Activated CD8-positive, alpha-beta memory T cell treated with anti-CD3 and anti-CD28 coated beads for 48 hours (primary cell): Measurements from ENCODE around the gene INAVA.
"Not testable (repeated sequence)": the region's sequence is repeated elsewhere in the genome, so short reads cannot be mapped to it uniquely, and the experiment has no call there.

Experiments used
- DNase-seq, 3 experiments: peaks; one replicate each; pipeline ENCODE4 v3.0.0-alpha.2; 2020; ENCODE audit warnings: low read depth in 2 of 3, low spot score in 2 of 3

Gene INAVA

DNA sequence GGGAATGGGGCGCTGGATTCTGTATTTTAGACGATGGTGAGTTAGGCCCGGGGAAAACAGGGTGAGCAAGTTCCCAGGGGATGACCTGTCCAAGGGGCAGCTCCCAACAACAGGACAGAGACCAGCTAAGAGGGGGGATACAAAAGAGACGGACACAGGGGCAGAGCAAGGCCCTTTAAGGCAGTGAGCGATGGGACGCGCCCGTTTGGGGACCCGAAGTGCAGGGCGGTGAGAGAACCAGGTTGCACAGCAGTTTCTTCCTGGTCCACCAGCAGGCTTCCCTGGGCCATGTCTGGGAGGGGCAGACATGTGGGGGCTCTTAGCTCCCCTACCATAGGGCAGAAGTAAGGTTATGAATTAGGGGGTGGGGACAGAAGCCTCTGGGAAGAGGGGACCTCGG lies 22.0 kb downstream of the INAVA start:
- DNase-seq: no peak

DNA sequence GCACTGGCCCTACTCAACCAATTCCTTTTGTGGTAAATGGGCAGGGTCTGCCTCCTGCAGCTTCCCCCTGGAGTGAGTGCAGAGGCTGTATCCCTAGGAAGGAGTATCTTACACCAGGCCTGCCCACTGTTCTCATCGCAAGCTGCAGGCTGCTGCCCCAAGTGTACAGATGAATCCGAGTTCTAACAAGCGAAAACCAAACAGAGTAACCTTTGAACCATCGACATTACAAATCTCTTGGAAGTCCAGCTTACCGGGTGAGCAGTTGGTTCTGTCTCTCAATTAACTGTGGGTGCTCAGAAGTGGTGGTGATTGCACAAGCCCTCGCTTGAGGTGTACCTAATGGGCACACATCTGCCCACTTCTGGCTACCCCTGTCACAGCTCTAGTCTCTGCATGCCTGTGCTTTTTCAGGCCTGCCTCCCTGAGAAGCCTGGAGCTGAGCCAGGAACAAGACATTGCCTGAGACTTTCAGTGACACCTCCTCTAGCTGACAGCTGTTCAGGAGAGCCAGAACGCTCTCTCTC lies 22.7 kb downstream of the INAVA start:
- DNase-seq: no peak

DNA sequence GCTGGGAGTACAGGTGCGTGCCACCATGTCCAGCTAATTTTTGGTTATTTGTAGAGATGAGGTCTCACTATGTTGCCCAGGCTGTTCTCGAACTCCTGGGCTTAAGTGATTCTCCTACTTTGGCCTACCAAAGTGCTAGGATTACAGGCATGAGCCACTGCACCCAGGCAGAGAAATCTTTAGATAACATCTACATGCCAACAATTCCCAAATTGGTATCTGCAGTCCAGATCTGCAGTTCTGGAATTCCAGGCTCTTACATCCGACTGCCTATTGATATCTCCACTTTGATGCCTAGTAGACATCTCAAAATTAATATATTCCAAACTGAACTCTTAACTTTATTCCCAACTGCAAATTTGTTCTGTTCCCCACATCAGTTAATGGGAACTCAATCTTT lies 23.3 kb downstream of the INAVA start:
- DNase-seq: no peak

DNA sequence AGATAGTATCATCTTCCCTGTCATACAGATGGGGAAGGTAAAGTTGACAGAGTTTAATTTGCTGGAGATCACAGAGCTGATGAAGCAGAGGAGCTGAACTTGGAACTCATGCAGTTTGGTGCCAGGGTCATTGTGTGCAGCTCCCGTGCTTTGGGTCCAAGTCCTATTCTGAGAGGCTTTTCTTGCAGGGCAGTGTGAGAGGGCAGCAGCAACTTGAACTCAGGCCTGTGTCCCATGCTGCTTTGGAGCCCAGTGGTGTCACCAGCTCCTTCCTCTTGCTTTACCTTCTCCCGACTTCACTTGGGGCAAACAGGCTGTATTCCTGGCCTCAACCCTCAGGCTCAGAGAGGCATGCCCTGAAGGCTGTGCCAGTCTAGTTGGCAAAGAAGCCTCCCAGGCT lies 24.7 kb downstream of the INAVA start:
- no peak for DNase-seq

DNA sequence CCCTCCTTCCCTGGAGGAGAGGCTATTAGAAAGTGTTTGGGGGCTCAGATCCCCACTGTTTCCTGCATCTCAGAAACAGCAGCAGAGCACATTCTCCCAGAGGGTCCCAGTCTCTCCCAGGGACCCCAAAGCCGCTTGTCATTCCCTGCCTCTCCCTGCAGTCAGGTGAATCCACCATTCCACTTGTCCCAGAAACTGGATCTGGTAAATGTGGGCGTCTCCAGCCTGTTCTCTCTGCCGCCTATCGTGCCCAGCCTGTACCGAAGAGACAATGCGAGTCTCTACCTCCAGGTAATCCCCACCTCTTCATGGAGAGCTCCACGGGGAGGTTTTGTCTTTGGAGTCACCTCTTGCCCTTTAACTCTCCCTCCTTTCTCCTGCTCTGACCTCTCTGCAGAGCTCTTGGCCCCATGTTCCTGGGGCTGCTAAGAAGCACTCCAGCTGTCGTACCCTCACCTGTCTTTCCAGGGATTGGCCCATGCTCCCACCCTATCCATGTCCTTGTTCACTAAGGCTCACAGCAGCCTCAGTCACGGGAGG lies 26.9 kb downstream of the INAVA start:
- no peak for DNase-seq

DNA sequence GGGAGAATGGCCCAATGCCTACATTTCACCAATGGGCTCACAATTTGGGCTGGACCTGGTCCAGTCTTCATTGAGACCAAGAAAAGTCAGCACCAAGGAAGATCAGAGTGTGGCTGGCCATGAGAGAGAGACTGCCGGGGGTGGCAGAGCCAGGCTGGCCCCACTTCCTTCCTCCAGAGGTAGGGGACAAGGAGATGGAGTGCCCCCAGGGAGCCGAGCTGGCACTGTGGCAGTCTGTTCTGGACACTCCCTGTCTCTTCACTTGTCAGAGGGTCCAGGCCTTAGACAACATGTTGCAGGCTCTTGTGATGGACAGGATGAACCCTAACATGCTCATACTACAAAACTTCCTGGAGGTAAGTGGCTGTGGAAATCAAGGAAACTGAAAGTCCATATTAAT lies 27.7 kb downstream of the INAVA start:
- DNase-seq: no peak

DNA sequence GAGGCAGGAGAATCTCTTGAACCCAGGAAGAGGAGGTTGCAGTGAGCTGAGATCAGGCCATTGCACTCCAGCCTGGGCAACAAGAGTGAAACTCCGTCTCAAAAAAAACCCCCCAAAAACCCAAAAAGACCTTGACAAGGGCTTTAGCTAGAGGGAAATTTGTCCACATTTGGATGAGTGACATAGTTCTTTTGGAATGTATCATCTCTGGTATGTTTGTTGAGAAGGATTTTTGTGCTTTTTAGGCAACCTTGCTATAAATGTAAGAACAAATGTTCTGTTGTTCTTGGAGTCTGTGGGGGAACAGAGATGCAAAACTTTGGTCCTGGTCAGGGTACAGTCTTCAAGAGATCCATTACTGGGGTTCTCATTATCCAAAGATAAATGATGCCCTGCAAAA lies 28.9 kb downstream of the INAVA start:
- no peak for DNase-seq

DNA sequence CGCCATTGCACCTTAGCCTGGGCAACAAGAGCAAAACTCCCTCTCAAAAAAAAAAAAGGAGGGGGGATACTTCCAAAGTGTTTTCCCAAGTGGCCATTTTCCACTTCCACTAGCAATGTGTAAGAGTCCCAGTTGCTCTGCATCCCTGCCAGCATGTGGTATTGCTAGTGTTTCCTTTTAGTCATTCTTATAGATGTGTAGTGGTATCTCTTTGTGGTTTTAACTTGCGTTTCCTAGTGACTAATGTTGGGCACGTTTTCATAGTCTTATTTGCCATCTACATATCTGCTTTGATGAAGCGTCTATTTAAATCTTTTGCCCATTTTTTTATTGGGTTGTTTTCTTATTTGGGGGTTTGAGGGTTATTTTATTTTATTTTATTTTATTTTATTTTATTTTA lies 31.1 kb downstream of the INAVA start:
- no peak for DNase-seq

DNA sequence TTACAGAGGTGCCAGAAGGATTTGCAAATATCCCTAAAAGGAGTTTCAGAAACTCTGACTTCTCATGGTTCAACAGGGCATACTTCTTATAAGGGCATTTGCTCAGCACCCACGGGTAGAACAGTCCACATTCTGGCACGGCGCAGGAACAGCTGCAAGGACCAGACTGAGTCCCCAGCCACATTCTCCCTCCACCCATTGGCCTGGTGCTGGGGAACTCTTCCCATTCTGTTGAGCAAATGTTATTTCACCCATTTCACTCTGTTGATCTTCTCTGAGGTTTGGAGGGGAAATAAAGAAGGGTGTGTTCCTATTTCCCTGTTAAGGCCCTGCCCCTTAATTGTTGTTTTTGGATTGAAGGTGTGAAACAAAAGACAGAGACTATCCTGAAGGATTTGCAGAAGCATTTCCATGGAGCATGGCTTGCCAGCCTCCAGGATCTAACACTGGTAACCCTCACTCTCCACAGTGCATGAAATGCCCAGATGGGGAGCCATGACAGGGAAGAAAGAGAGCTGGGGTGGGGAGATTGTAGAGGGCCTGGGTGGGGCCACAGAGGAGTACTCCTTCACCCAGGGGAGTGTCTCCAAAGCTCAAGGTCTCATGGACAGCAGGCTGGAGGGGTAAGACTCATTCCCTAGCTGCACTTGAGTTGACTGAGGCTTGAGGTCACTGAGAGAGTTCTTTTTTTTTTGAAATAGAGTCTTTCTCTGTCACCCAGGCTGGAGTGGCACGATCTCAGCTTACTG lies 35.0 kb downstream of the INAVA start:
- no peak for DNase-seq

DNA sequence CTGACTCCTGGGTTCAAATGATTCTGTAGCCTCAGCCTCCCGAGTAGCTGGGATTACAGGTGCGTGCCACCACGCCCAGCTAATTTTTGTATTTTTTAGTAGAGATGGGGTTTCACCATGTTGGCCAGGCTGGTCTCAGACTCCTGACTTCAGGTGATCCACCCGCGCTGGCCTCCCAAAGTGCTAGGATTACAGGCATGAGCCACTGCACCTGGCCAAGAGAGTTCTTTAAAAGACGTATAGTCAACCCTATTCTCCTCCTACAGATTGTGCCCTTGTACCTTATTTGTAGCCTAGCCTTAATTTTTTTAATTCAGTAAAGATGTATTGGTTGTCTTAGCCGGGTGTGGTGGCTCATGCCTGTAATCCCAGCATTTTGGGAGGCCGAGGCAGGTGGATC lies 35.6 kb downstream of the INAVA start:
- DNase-seq: not testable (repeated sequence)

DNA sequence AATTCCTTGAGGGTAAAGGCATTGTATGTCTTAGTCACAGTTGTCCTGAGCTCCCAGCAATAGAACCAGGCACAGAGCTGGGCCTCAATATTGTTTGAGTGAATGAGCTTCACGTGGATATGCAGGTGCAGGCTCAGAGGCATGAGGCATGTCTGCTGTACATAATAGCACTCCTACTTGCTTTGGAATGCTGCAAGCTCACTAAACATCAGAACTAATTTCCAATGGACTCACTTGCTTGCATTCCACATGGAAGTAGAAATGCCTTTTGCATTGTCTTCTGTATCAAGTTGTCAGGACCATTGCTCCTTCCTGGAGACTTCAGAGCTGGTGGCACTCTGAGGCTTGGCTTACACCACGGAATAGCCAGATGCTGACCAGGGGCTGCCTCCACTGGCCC lies 37.1 kb downstream of the INAVA start:
- no peak for DNase-seq

DNA sequence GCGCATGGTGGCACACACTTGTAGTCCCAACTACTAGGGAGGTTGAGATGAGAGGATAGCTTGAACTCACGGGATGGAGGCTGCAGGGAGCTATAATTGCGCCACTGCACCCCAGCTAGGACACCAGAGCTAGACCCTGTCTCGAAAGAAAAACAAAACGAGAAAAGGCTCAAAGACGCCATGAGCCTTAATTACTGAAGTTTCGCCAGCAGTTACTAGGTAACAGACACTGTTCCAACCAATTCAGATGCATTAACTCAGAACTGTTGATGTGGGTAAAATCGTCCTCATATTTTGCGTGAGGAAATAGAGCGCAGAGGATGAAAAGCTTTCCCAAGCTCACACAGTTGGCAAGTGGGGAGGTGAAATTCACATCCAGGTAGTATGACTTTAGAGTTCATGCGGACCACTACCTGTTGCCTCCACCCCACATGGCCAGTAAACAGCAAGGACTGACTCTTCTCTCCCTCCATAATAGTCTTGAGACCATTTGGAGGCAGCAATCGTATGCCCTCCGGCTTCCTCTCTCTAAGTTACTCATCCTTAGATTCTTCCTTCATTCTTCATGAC lies 40.1 kb downstream of the INAVA start:
- DNase-seq: no peak

DNA sequence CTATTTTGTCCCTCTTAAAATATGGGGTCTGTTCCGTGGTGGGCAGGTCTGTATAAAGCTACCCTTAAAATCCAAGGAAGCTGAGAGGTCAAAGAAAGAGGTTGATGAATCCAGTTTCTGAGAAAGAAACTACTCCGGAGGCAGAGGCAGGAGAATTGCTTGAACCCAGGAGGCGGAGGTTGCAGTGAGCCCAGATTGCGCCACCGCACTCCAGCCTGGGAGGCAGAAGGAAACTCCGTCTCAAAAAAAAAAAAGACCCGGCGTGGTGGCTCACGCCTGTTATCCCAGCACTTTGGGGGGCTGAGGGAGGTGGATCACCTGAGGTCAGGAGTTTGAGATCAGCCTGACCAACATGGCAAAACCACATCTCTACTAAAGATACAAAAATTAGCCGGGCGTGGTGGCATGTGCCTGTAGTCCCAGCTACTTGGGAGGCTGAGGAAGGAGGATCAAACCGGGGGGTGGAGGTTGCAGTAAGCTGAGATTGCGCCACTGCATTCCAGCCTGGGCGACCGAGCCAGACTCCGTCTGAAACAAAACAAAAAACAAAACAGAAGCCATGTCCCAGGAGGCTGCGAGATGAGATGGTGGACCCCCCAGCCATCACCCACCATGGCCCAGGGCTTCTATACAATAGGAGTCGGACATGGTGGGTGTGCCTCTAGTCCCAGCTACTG lies 40.7 kb downstream of the INAVA start:
- DNase-seq: not testable (repeated sequence)

DNA sequence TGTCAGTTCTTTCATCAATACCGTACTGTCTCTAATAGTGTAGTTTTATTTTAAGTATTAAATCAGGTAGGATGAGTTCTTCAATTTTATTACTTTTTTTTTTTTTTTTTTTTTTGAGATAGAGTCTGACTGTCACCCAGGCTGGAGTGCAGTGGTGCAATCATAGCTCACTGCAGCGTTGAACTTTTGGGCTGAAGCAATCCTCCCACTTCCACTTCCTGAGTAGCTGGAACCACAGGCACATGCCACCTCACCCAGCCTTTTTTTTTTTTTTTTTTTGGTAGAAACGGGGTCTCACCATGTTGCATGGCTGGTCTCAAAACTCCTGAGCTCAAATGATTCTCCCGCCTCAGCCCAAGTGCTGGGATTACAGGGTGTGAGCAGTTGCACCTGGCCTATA lies 44.3 kb downstream of the INAVA start:
- DNase-seq: no peak

DNA sequence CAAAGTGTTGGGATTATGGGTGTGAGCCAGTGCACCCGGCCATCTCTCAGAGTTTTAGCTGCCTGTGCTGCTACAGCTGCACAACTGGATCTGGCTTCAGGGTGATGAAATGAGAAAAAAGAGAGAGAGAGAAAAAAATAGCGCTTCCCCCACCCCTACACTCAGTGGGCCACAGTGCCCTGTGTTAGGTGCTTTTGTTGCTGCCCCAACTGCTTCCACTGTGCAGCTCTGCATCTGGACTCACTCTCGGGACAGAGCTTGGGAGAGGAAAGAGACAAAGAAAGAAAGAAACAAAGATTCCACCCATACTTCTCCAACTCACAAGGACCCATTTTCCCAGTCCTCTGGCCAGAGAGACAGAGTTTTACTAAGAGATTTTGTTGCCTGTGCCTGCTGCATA lies 50.4 kb downstream of the INAVA start:
- no peak for DNase-seq

DNA sequence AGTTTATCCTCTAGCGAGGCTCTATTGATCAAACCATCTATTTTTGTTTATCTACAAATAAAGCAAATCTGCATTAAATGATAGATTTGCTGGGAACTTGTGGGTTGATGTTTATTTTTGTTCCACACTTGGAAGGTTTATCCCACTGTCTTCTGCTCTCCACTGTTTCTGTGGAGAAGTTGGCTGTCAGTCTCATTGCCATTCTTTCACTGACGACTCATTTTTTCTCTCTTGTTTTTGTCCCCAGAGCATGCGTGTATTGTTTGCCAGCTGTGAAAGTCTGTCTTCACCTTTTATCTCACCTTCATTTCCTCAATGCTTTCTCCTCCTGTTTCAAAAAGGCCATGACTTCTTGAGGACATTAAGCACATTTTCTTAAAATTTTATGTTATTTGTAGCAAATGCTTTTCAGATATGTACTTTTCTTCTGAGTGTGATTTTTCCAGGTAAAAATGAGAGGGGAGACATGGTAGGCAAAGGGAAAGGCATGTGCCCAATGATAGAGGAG lies 52.4 kb downstream of the INAVA start:
- DNase-seq: no peak

DNA sequence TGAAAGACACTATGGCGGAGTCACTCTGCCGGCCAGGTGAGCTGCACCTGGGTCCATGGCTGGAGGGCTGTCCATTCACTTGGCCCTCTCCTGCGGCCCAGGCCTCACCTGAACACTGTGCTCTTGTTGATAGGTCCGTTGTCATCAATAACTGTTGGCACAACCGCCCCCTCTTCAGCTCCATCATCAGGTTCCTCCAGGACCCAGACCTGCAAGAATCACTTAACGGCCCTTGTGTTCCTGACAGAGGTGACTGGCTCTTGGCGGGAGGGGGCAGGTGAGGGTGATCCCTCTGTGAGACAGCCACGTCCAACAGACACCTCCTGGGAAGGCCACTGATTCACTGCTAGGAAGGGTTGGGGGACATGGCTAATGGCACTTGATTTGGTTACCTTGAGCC lies 54.9 kb downstream of the INAVA start:
- no peak for DNase-seq

DNA sequence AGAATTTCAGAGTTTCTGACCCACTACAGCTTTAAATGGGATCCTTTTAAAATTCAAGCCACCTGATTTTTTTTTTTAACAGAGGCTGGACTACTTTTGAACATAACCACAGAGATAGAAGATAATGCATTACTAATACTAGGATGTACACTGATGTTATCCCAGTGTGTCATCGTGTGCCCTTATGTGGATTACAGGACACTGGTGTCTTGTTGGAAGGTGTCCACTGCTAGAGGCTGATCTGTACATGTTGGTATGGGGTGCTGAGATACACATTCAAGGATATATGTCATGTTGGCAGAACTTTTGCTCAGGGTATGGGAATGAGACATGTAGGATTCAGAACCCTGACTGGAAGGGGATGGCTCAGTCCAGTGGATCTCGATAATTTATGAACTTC lies 56.3 kb downstream of the INAVA start:
- DNase-seq: no peak

DNA sequence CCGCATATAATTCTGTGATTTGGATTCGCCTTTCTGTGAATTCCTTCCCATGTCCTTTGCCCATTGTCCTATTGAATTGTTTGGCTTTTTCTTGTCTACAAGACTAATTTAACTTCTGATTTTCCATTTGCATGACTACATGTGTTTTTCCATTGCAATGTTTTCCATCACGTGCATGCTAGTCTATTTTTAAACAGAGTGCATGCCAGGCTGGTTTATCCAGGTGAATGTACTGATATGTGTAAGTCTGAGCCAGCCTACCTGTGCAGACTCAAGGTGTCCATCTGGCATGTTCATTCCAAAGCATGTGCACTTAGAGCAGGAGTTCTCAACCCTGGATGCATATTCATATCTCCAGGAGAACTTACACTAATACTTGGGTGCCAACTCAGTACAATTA lies 59.7 kb downstream of the INAVA start:
- DNase-seq: no peak

DNA sequence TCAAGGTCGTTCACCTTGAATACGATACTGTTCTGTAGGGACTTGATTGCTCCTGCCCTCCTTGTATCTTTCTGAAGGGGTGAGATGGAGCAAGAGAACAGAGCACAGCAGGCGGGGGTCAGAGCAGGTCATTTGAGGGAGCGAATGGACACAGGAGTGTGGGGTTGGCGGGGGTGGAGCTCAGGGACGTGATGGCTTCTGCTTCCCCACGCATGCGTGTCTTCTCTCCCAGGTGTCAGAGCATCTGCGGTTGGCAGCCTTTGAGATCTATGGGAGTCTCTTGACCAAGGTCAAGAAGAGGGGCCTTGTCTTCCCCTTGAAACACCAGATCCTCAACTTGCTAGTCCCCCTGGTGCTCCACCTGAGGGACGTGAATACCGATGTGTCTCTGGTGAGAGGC lies 63.9 kb downstream of the INAVA start:
- no peak for DNase-seq

DNA sequence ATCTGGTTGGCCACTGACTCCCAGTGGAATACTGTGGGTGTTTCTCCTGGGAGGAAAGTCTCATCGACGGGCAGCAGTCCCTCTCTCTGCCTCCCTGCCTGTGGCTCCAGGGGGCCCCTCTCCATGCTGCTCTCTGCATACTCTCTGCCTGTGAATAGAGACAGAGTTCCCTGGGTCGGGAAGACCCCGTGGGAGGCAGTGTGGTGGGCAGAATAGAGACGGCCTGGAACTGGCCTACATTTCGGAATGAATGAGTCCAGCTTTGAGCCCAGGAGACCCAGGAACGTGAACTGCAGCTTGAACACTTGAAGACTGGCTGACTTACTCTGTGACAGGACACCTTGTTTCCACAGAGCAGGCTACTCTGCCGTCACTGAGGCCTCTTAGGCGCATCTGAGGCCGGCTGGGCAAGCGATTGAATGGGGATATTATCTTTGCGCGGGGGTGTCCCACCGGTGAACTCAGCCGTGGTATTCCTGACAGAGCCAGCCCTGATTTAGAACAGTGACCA lies 64.8 kb downstream of the INAVA start:
- DNase-seq: no peak
